ENCODE data around the gene MTAP.

Gene MTAP

DNA sequence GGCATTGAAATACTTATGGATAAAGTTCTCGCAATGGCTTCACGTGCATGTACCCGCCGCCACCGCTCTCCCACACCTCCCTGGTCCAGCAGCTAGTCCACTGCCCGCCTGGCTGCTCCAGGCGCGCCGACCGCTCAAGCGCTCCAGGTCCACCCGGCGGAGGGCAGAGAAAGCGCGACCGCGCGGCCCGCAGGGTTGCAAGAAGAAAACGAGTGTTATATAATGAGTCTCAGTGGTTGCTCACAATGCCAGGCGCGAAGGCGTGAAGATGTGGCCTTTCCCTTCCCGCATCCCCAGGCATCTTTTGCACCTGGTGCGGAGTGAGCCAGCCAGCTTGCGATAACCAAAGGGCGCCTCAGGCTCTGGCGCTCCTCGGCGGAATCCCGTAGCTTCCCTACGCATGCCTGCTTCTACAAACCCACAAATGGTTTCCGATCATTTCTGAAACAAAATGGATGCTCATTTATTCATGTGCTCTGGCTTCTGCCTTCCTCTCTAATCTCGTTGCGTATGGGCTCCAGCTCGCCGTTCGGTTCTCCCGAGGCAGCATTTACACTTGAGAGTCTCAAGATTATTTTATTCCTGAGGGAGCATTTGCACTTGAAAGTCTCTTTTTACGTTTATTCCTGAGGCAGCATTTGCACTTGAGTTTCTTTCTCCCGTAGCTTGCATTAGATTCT, 166.0 kb downstream of the MTAP start:
- DNase-seq (ENCODE audit: extremely low read depth in 1 of 2, low read depth in 1 of 2), result no peak

DNA sequence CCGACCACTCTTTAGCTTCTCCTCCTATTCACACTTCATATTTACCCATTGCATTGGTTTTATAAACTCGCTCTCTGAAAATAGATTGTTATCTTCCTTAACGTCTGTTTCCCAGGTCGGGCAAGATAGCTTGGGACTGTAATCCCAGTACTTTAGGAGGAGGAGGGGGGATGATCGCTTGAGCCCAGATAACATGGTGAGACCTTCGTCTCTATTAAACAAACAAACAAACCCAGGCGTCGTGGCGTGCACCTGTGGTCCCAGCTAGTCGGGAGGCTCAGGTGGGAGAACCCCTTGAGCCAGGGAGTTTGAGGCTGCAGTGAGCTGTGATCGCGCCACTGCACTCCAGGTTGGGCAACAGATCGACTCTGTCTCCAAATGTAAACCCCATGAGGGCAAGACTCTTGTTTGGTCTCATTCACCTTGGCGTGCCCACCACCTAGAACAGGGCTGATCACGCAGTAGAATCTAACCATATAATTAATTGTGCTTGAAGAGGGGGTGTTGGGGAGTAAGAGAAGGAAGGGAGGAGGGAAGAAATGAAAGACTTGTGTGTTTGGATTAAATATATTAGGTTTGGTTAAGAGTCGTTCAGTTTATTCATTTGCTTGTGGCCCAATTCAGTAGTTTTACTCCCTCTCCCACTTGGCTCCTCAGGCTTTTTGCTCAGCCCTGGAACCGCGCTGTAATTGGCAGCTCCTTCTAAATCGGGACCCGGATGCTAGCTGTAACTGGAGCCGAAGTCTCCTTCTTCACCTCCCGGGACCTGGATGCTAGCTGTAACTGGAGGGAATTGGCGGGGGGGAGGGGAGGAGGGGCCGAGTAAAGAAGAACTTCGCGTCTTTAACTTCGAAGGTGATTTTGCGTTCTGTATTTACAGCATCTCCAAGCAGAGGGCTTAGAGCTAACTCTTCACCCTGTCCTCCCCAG, 166.8 kb downstream of the MTAP start:
- no peak for DNase-seq (ENCODE audit: extremely low read depth in 1 of 2, low read depth in 1 of 2)

DNA sequence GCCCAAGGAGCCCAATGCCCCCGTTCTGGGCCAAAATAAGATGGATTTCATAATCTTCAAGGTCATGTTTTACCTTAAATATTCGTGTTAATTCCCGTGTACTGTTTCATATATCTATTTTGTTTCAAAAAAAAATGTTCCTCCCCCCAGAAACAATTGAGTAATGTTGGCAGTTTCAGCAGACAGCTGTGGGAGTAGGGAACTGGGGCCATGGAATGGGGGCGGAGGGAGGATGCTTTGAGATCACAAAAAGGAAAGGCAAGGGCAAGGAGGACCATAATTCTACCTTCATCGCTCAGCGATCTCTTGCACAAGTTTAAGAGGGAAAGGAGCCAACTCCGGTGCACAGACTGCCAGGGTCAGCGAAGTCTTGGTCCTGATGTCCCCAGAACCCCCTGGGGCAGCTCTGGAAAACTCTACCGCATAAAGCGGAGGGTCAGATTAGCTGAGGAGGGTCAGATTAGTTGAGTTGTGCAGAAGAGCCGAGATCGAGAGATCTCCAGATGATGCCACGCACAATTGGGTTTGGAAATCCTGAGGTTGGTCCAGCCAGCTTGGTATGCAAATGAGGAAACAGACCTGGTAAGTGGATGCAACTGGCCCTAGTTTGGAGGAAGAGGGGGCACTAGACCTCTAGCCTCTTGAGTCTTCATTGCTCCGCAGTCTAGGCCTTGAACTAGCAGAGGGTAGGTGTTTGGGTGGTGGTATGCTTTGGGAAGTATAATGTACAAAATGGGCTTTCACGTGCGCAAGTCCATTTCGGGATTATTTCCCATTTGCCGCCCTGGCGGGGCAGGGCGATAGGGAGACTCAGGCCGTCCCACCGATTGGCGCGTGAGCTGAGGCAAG, 167.7 kb downstream of the MTAP start:
- DNase-seq (ENCODE audit: extremely low read depth in 1 of 2, low read depth in 1 of 2), result no peak

DNA sequence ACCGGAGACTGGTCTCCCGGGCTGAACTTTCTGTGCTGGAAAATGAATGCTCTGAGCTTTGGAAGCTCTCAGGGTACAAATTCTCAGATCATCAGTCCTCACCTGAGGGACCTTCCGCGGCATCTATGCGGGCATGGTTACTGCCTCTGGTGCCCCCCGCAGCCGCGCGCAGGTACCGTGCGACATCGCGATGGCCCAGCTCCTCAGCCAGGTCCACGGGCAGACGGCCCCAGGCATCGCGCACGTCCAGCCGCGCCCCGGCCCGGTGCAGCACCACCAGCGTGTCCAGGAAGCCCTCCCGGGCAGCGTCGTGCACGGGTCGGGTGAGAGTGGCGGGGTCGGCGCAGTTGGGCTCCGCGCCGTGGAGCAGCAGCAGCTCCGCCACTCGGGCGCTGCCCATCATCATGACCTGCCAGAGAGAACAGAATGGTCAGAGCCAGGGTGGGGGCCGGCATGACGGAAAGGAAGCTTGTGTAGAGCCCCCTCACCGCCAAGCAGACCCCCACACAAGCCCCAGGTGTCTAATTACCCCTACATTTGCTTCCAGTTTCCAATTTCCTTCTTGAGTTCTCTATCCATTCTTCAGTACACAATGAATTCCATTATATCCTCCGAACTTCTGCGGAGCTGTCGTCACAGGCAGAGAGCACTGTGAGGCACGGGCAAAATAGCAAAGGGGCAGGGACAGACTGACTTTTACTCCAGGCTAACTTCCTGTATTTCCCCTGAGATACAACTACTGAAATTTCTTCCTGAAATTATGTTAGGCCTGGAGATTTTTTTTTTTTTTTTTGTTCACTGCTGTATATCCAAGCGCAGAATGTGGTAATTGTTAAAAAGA, 168.6 kb downstream of the MTAP start:
- DNase-seq (ENCODE audit: extremely low read depth in 1 of 2, low read depth in 1 of 2), result no peak

DNA sequence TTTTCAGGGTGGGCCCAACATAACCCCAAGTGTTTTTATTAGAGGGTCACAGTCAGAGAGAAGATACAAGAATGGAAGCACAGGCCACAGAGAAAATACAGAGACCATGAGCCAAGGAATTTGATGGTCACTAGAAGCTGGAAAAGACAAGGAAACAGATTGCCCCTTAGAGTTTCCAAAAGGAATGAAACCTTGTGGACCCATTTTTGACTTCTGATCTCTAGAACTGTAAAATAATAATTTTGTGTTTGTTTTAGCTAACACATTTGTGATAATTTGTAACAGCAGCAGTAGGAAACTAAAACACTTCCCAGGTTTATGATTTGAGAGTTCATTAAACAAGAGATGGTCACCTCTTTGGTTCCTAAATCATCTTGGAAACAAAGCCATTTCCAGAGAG, 169.9 kb downstream of the MTAP start:
- DNase-seq (ENCODE audit: extremely low read depth in 1 of 2, low read depth in 1 of 2), result no peak

DNA sequence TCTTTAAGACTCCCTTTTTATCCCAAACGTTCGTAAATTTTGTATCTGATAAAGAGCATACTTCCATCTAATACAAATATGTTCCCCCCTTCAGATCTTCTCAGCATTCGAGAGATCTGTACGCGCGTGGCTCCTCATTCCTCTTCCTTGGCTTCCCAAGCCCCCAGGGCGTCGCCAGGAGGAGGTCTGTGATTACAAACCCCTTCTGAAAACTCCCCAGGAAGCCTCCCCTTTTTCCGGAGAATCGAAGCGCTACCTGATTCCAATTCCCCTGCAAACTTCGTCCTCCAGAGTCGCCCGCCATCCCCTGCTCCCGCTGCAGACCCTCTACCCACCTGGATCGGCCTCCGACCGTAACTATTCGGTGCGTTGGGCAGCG, 171.9 kb downstream of the MTAP start:
- DNase-seq (ENCODE audit: extremely low read depth in 1 of 2, low read depth in 1 of 2), result no peak

DNA sequence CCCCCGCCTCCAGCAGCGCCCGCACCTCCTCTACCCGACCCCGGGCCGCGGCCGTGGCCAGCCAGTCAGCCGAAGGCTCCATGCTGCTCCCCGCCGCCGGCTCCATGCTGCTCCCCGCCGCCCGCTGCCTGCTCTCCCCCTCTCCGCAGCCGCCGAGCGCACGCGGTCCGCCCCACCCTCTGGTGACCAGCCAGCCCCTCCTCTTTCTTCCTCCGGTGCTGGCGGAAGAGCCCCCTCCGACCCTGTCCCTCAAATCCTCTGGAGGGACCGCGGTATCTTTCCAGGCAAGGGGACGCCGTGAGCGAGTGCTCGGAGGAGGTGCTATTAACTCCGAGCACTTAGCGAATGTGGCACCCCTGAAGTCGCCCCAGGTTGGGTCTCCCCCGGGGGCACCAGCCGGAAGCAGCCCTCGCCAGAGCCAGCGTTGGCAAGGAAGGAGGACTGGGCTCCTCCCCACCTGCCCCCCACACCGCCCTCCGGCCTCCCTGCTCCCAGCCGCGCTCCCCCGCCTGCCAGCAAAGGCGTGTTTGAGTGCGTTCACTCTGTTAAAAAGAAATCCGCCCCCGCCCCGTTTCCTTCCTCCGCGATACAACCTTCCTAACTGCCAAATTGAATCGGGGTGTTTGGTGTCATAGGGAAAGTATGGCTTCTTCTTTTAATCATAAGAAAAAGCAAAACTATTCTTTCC, 172.4 kb downstream of the MTAP start:
- no peak for DNase-seq (ENCODE audit: extremely low read depth in 1 of 2, low read depth in 1 of 2)

DNA sequence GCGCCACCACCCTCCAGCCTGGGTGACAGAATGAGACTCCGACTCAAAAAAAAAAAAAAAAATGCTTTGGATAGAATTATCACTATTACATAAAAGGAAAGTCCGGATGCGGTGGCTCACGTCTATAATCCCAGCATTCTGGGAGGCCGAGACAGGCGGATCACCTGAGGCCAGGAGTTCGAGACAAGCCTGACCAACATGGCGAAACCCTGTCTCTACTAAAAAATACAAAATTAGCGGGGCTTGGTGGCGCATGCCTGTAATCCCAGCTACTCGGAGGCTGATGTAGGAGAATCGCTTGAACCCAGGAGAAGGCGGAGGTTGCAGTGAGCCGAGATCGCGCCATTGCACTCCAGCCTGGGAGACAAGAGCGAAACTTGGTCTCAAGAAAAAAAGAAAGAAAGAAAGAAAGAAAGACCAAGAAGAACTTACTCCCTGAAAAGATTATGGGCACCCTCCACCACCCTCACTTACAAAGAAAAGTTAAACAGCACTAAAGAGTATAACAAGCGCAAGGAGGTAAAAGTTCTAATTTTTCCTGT, 174.0 kb downstream of the MTAP start:
- no peak for DNase-seq (ENCODE audit: extremely low read depth in 1 of 2, low read depth in 1 of 2)

DNA sequence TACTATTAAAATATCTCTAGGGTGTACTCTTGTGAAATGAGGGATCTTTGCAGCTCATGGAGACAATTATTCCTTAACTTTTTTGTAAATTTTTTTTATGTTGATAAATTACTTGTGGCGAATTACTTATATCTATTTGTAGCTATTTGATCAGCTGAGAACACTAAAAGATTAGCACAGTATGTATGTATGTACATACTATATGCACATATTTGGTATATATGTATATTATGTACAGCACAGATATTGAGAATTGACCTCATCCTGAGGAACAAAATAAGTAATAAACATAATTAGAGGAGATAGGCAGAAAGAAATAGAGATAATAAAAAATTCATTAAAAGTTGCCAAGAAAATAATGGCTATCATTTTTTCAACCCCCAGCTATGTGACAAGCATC, 180.0 kb downstream of the MTAP start:
- DNase-seq (ENCODE audit: extremely low read depth in 1 of 2, low read depth in 1 of 2), result no peak

DNA sequence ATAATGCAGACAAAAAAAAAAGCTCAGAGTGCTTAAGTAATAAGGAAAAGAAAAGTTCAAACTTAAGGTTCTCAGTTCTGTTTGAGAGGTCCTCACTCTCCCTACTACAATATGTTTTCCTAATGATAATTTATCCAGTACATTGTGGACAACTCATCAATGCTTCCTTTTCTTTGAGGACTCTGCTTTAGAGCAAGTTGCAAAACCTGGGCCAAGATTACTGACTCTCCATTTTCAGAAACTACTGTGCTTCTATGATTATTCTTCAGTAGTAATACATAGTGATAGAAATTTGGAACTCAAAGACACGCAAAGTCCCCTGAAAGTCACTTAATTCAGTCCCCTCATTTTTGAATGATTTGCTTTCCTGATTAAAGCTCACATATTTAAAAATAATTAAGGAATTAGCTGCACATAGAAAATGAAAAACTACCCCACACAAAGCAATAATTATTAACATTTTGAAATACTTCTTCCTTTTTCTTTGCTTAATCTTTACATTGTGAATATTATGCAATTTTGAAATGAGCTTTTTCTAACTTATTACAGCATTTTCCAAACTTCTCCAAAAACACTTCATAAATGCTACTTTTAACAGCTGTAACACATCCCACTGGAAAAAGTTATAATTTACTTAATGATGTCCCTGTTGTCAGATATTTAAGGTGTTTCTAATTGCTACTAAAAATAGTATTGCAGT, 180.6 kb downstream of the MTAP start:
- no peak for DNase-seq (ENCODE audit: extremely low read depth in 1 of 2, low read depth in 1 of 2)

DNA sequence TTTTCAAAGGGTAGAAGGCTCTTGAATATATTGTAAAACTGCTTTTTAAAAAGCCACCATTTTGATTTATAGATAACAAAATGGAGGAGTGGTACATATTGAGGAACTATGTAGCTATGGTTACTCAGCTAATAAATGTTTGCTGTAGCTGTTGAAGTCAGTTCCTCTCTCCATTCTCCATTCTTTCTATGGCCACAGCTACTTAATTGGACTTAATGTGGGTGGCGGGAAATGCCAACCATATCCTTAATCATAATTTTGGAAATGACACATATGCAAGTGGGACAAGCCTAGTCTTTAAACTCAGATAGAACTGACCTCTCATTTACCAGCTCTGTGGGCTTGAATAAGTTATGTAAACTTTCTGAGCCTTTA, 181.1 kb downstream of the MTAP start:
- no peak for DNase-seq (ENCODE audit: extremely low read depth in 1 of 2, low read depth in 1 of 2)

DNA sequence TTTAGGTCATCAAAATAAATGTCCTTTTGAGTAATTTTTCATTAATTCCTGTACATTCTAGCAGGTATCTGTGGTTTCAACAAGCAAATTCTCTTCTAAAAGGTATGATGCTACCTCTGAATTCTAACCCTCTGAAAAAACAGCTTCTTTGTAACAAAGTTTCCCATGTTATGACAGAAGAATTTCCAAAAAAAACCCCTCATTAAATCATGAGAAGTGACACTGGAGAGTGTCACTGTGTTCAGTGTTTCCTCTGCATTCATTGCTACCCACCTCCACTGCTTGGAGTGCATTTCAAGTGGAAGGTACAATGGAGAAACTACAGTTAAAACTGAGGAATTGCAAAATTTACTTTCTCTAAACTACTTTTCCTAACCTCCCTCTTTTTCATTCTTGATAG, 181.7 kb downstream of the MTAP start:
- DNase-seq (ENCODE audit: extremely low read depth in 1 of 2, low read depth in 1 of 2), result no peak

DNA sequence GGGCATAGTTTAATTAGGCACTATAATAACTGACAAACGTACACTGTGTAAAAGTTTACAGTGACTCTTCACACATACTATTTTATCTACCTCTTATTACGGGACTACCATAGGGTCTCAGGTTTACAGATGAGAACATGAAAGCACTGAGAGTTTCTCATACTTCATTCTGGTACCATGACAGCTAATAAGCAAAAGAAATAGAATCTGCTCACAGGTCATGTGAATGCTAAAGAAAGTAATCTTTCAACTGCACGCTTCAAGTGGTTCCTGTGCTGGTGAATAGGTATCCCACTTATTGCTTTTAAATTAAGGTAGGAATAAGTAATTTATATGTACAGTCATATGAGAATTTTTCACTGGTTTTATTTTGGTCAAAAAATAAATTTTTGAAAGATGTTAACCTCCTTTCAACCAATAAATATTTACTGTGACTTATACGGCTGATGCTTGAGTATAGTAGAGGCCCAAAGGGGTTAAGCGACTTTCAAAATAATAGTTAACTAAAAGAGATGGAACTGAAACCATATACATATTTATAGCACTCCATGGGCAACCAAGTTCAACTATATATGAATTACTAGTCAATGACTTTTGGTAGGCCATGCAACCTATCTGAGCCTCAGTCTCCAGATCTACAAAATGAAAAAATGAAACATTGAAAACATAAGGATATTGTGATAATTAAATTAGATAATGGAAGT, 183.7 kb downstream of the MTAP start:
- DNase-seq (ENCODE audit: extremely low read depth in 1 of 2, low read depth in 1 of 2), result no peak

Measured in activated CD8-positive, alpha-beta memory T cell treated with anti-CD3 and anti-CD28 coated beads for 1 hour (primary cell).